ENCODE data around the gene HHIP. TPM values are rescaled to one million over a fixed set of nuclear protein-coding genes. Genes with fewer than 3 reads are reported as not detected.

HHIP gene
- total and polyA plus RNA-seq, 2 donors (not counting 1 experiment from before 2014, with no cell fraction given), result under 0.01 to 0.59 TPM

DNA sequence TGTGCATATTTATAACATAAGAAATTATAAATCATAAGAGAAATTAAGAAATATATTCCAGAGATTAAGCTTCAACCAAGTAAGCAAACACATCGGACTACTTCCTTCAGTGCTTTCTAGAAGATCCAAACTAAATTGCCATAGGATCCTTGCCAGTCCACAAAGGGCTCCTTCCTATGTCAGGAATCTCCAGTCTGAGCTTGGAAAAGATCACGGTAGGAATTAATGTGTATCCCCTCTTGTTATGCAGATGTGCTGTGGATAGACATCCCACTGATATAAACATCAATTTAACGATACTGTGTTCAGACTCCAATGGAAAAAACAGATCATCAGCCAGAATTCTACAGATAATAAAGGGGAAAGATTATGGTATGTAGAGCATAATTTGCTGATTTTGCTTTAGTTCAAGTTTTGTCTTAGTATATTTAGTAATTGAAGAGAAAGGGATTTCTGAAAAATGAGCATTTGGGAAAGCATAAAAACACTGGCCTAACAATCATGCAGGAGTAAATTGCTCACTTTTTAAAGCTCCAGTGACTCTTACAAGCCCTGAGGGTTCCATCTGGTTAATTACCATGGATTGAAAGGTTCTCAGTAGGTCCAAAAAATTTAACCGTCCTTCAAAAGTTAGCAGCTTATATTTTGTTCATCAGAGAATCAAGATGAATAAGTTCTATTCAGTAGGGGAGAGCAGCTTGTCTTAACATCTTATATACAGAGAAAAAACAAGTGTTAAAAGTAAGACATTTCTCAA is 65.9 kb downstream of the HHIP start:
- Histone ChIP-seq H4K20me1 (ENCODE audit: control insufficient read depth, extremely low read depth, insufficient read depth, low read length) (no peaks in the 10 kb centered on the region), H3K4me3 (replicated peaks in 1 of 4; ENCODE audit: control extremely low read depth in 1 of 4, insufficient read depth in 1 of 4, low read depth in 3 of 4, low read length in 4 of 4) (no peak overlapping the region), H2AFZ (ENCODE audit: low read length) (no peak overlapping the region), H3K4me2 (ENCODE audit: extremely low read depth, insufficient read depth, low read length) (no peak overlapping the region), H3K9me3 (ENCODE audit: control insufficient read depth, insufficient read depth, low read depth, low read length) (no peaks in the 10 kb centered on the region), H3K36me3 (ENCODE audit: control insufficient read depth, insufficient read depth, low read length) (no peaks in the 10 kb centered on the region), H3K79me2 (ENCODE audit: control insufficient read depth, insufficient read depth, low read length) (no peaks in the 10 kb centered on the region), H3K27me3 (ENCODE audit: control insufficient read depth, insufficient read depth, low read length) (no peaks in the 10 kb centered on the region), H3K9ac (ENCODE audit: insufficient read depth, low read length) (no peak overlapping the region), H3K4me1 (ENCODE audit: control insufficient read depth, extremely low read depth, insufficient read depth, low read length) (no peaks in the 10 kb centered on the region), H3K27ac (ENCODE audit: insufficient read depth, low read length) (no peak overlapping the region)
- DNase-seq (ENCODE audit: low read depth in 2 of 2), result no peak
- TF ChIP-seq, protein P1, sequence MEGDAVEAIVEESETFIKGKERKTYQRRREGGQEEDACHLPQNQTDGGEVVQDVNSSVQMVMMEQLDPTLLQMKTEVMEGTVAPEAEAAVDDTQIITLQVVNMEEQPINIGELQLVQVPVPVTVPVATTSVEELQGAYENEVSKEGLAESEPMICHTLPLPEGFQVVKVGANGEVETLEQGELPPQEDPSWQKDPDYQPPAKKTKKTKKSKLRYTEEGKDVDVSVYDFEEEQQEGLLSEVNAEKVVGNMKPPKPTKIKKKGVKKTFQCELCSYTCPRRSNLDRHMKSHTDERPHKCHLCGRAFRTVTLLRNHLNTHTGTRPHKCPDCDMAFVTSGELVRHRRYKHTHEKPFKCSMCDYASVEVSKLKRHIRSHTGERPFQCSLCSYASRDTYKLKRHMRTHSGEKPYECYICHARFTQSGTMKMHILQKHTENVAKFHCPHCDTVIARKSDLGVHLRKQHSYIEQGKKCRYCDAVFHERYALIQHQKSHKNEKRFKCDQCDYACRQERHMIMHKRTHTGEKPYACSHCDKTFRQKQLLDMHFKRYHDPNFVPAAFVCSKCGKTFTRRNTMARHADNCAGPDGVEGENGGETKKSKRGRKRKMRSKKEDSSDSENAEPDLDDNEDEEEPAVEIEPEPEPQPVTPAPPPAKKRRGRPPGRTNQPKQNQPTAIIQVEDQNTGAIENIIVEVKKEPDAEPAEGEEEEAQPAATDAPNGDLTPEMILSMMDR (conservative IDR thresholded peaks at IDR 0.05 in 1 of 2, IDR thresholded peaks at IDR 0.05 in 1 of 2; ENCODE audit: low read depth in 1 of 2, low read length in 2 of 2), result no peak
- TF ChIP-seq EZH2 (IDR thresholded peaks at IDR 0.05; ENCODE audit: low read length, missing control alignments), result no peak

DNA sequence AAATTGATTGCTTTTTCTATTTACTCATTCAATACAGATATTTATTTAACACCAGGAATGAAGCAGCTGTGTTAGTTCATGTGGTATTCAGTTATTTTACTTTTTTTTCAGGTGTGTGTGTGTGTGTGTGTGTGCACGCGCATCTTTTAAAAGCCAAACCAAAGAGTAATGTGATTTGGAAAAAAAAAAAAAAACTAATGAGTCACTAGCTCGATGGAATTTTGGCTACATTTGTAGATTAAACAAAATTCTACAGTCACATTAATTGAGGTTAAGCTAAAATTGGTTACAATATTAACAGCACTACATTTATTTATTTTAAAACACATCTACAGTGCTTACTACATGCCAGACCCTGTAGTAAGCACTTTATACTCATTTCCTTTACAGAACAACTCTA is 66.8 kb downstream of the HHIP start:
- H3K9ac ChIP-seq (ENCODE audit: insufficient read depth, low read length), result no peak overlapping the region
- H3K4me1 ChIP-seq (ENCODE audit: control insufficient read depth, extremely low read depth, insufficient read depth, low read length), result no peaks in the 10 kb centered on the region
- H3K36me3 ChIP-seq (ENCODE audit: control insufficient read depth, insufficient read depth, low read length), result no peaks in the 10 kb centered on the region
- no peaks in the 10 kb centered on the region for H3K9me3 ChIP-seq (ENCODE audit: control insufficient read depth, insufficient read depth, low read depth, low read length)
- H3K4me3 ChIP-seq (replicated peaks in 1 of 4; ENCODE audit: control extremely low read depth in 1 of 4, insufficient read depth in 1 of 4, low read depth in 3 of 4, low read length in 4 of 4), result no peak overlapping the region
- H3K27ac ChIP-seq (ENCODE audit: insufficient read depth, low read length), result no peak overlapping the region
- H3K79me2 ChIP-seq (ENCODE audit: control insufficient read depth, insufficient read depth, low read length), result no peaks in the 10 kb centered on the region
- H3K4me2 ChIP-seq (ENCODE audit: extremely low read depth, insufficient read depth, low read length), result no peak overlapping the region
- no peak overlapping the region for H2AFZ ChIP-seq (ENCODE audit: low read length)
- no peaks in the 10 kb centered on the region for H3K27me3 ChIP-seq (ENCODE audit: control insufficient read depth, insufficient read depth, low read length)
- DNase-seq (ENCODE audit: low read depth in 2 of 2), result peak; percentile 63 to 90
- TF ChIP-seq EZH2 (IDR thresholded peaks at IDR 0.05; ENCODE audit: low read length, missing control alignments), result no peak
- TF ChIP-seq, protein P1 (conservative IDR thresholded peaks at IDR 0.05 in 1 of 2, IDR thresholded peaks at IDR 0.05 in 1 of 2; ENCODE audit: low read depth in 1 of 2, low read length in 2 of 2), result no peak
- H4K20me1 ChIP-seq (ENCODE audit: control insufficient read depth, extremely low read depth, insufficient read depth, low read length), result no peaks in the 10 kb centered on the region

DNA sequence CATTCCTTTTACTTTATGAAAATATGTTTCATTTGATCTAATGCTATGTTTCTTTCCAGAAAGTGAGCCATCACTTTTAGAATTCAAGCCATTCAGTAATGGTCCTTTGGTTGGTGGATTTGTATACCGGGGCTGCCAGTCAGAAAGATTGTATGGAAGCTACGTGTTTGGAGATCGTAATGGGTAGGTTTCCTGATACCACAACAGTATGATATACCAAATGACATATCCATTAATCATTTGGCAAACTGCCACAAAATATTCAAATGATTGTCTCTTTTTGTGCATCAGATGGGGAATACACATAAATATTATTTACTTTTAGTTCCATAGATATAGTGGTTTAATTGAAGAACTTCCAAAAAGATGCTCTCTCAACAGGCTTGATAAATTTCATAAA is 68.2 kb downstream of the HHIP start:
- no peak overlapping the region for H3K27ac ChIP-seq (ENCODE audit: insufficient read depth, low read length)
- H3K4me2 ChIP-seq (ENCODE audit: extremely low read depth, insufficient read depth, low read length), result no peak overlapping the region
- H3K27me3 ChIP-seq (ENCODE audit: control insufficient read depth, insufficient read depth, low read length), result no peaks in the 10 kb centered on the region
- no peaks in the 10 kb centered on the region for H4K20me1 ChIP-seq (ENCODE audit: control insufficient read depth, extremely low read depth, insufficient read depth, low read length)
- H3K9ac ChIP-seq (ENCODE audit: insufficient read depth, low read length), result no peak overlapping the region
- DNase-seq (ENCODE audit: low read depth in 2 of 2), result peak in 1 of 2 donors; percentile 31
- no peak overlapping the region for H2AFZ ChIP-seq (ENCODE audit: low read length)
- no peak overlapping the region for H3K4me3 ChIP-seq (replicated peaks in 1 of 4; ENCODE audit: control extremely low read depth in 1 of 4, insufficient read depth in 1 of 4, low read depth in 3 of 4, low read length in 4 of 4)
- TF ChIP-seq EZH2 (IDR thresholded peaks at IDR 0.05; ENCODE audit: low read length, missing control alignments), result no peak
- TF ChIP-seq, protein P1 (conservative IDR thresholded peaks at IDR 0.05 in 1 of 2, IDR thresholded peaks at IDR 0.05 in 1 of 2; ENCODE audit: low read depth in 1 of 2, low read length in 2 of 2), result no peak
- H3K9me3 ChIP-seq (ENCODE audit: control insufficient read depth, insufficient read depth, low read depth, low read length), result no peaks in the 10 kb centered on the region
- H3K36me3 ChIP-seq (ENCODE audit: control insufficient read depth, insufficient read depth, low read length), result no peaks in the 10 kb centered on the region
- no peaks in the 10 kb centered on the region for H3K4me1 ChIP-seq (ENCODE audit: control insufficient read depth, extremely low read depth, insufficient read depth, low read length)
- H3K79me2 ChIP-seq (ENCODE audit: control insufficient read depth, insufficient read depth, low read length), result no peaks in the 10 kb centered on the region
